Glutamatergic neuron (in vitro differentiated cells): Measurements from ENCODE around the gene TCL1B. TPM values are rescaled to one million over a fixed set of nuclear protein-coding genes. Genes with fewer than 3 reads are reported as not detected.
"Not testable (repeated sequence)": the region's sequence is repeated elsewhere in the genome, so short reads cannot be mapped to it uniquely, and the experiment has no call there.

Experiments used
- DNase-seq: peaks from one replicate; pipeline ENCODE4 v3.0.0; 2022
- H3K27ac Mint-ChIP-seq: one replicate; pipeline ENCODE4 v1.8.0; 2020; ENCODE audit warnings: mild to moderate bottlenecking, mixed read lengths, inconsistent platforms; ENCODE audit not compliant: unreplicated experiment
- H3K27me3 Mint-ChIP-seq: one replicate; pipeline ENCODE4 v1.8.0; 2020; ENCODE audit warnings: mild to moderate bottlenecking, moderate library complexity, mixed read lengths, inconsistent platforms; ENCODE audit not compliant: unreplicated experiment
- H3K36me3 Mint-ChIP-seq: one replicate; pipeline ENCODE4 v1.8.0; 2020; ENCODE audit warnings: mild to moderate bottlenecking, mixed read lengths, inconsistent platforms; ENCODE audit not compliant: unreplicated experiment
- H3K4me1 Mint-ChIP-seq: one replicate; pipeline ENCODE4 v1.8.0; 2020; ENCODE audit warnings: mild to moderate bottlenecking, low read depth, mixed read lengths, inconsistent platforms; ENCODE audit not compliant: unreplicated experiment
- H3K4me3 Mint-ChIP-seq: one replicate; pipeline ENCODE4 v1.8.0; 2020; ENCODE audit warnings: mild to moderate bottlenecking, mixed read lengths, inconsistent platforms; ENCODE audit not compliant: unreplicated experiment
- H3K9me3 Mint-ChIP-seq: one replicate; pipeline ENCODE4 v1.8.0; 2020; ENCODE audit warnings: mild to moderate bottlenecking, moderate library complexity, mixed read lengths, inconsistent platforms; ENCODE audit not compliant: unreplicated experiment
- CTCF ChIP-seq: fragments of 200-600 bp; sonication (generic); IDR thresholded peaks from one replicate; pipeline ENCODE4 v1.5.0; 2021; ENCODE audit not compliant: partially characterized antibody, unreplicated experiment
- total RNA-seq: library from RNA; stranded (reverse); fragmentation: NEBNext Ultra II Directional; extraction: Animal tissue kit (Norgen Biotek cat#: 25700); gene quantifications from one replicate; pipeline ENCODE4 v1.2.1, GENCODE V29; 2021; ENCODE audit not compliant: unreplicated experiment

TCL1B gene
- total RNA-seq, 1 donor from 2014 or later, result not detected

GRCh38 chr14:95713596-95714371 lies 27.6 kb downstream of the TCL1B start, which contains the start of gene TCL1A:
Gene TCL1A (minus strand): TSS chr14:95714125. CDS start chr14:95714066, 59 bp downstream.
- Mint-ChIP-seq H3K27me3 (peaks cover 3% of the 10 kb centered on the region), H3K4me1 (no peaks in the 10 kb centered on the region), H3K36me3 (peaks cover 5% of the 10 kb centered on the region), H3K4me3 (no peak within 1 kb of the TSS), H3K9me3 (peaks cover 5% of the 10 kb centered on the region), H3K27ac (no peak within 1 kb of the TSS)
- TF ChIP-seq CTCF, result no peak
- no peak for DNase-seq

DNA sequence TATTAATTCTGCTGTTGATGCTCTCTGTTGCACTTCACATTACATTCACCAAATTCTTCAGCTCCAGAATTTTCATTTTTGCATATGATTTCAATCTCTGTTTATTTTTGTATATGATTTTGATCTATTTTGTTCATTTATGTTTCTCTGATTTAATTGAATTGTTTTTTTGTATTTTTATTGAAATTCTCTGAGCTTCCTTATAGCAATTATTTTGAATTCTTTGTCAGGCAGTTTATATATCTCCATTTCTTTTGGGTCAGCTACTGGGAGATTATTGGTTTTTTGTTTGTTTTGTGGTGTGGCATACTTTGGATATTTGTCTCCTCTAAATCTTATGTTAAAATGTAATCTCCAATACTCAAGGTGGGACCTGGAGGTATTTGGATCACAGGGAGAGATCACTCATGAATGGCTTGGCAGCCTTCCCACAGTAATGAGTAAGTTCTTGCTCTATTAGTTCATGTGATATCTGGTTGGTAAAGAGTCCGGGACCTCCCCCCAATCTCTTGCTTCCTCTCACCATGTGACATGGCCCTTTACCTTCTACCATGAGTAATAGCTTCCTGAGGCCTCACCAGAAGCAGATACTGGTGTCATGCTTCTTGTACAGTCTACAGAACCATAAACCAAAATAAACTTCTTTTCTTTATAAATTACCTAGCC lies 36.4 kb downstream of the TCL1B start:
- Mint-ChIP-seq H3K27ac (no peak overlapping the region), H3K4me3 (no peak overlapping the region), H3K9me3 (peaks cover 5% of the 10 kb centered on the region), H3K4me1 (no peaks in the 10 kb centered on the region), H3K36me3 (peaks cover 25% of the 10 kb centered on the region), H3K27me3 (peaks cover 1% of the 10 kb centered on the region)
- TF ChIP-seq CTCF, result no peak
- no peak for DNase-seq

DNA sequence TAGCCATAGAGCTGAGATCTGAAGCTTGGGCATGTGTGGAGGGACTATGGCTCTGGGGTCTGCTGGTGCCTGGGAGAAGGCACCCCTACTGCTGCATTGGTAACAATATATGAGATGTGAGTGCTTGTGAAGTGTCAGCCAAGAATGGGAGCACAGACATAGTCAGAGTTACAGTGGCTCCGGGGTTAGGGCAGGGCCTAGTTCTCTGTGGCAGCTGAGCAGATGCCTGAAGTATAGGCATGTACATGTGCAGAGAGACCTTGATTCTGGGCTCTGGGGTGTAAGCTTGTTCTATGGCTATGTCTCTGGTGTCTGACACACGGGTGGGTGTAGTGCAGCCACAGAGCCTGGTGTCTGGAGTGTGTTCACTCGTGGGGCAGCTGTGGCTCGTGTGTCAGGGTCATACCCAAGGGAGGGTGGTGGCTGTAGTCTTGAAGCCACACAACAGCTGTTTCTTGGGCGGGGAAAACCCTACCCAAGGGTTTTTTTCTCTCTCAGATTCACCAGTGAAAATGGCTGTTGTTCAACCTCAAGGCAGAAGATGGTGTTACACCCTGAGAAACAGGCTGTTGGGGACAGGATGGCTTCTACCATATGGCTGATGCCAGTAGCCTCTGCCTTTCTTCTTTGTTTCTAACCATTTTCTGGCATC lies 39.6 kb downstream of the TCL1B start:
- TF ChIP-seq CTCF, result no peak
- peaks cover 1% of the 10 kb centered on the region for H3K27me3 Mint-ChIP-seq
- H3K27ac Mint-ChIP-seq, result no peak overlapping the region
- no peak overlapping the region for H3K4me3 Mint-ChIP-seq
- H3K4me1 Mint-ChIP-seq, result no peaks in the 10 kb centered on the region
- H3K36me3 Mint-ChIP-seq, result peaks cover 25% of the 10 kb centered on the region
- H3K9me3 Mint-ChIP-seq, result peaks cover 5% of the 10 kb centered on the region
- DNase-seq, result no peak

GRCh38 chr14:95727056-95727700 lies 41.0 kb downstream of the TCL1B start:
- H3K27me3 Mint-ChIP-seq, result peaks cover 3% of the 10 kb centered on the region
- H3K4me3 Mint-ChIP-seq, result no peak overlapping the region
- H3K4me1 Mint-ChIP-seq, result no peaks in the 10 kb centered on the region
- TF ChIP-seq CTCF, result no peak
- H3K9me3 Mint-ChIP-seq, result peaks cover 3% of the 10 kb centered on the region
- peaks cover 21% of the 10 kb centered on the region for H3K36me3 Mint-ChIP-seq
- H3K27ac Mint-ChIP-seq, result no peak overlapping the region
- no peak for DNase-seq

DNA sequence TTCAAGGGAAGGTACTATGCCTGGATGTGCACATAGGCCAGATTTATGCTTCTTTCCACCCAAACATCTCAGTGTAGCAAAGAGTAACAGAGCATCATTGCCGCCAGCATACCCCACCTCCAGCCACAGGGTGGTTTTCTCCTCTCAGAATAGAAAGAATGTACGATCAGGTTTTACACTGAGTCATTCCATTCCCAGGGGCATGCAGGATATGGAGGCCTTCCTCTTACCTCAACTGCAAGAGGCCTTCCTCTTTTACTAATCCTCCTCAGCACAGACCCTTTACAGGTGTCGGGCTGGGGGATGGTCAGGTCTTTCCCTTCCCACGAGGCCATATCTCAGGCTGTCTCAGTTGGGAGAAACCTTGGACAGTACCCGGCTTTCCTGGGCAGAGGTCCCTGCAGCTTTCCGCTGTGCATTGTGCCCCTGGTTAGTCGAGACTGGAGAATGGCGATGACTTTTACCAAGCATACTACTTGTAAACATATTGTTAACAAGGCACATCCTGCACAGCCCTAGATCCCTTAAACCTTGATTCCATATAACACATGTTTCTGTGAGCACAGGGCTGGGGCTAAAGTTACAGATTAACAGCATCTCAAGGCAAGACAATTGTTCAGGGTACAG lies 43.3 kb downstream of the TCL1B start:
- H3K4me1 Mint-ChIP-seq, H3K27me3 Mint-ChIP-seq, H3K4me3 Mint-ChIP-seq, DNase-seq, H3K36me3 Mint-ChIP-seq, H3K27ac Mint-ChIP-seq, H3K9me3 Mint-ChIP-seq: not testable (repeated sequence)
